Spleen (tissue), 7 donors: ENCODE results near the gene MCM7.

Experiments
- CTCF ChIP-seq, 11 experiments: fragments of 200-600 bp in 7 of 11; fragments of 450-650 bp in 4 of 11; sonication (generic) in 4 of 11; IDR thresholded peaks in 8 of 11; conservative IDR thresholded peaks in 3 of 11; 1 replicate in 7 of 11; 2 replicates in 4 of 11; pipeline versions ENCODE4 v1.4.0 to v1.8.0; 2016 to 2021; ENCODE audit warnings: antibody characterized with exemption in 11 of 11, inconsistent platforms in 4 of 11, mild to moderate bottlenecking in 1 of 11
- POLR2A ChIP-seq, 3 donors: fragments of 450-650 bp; IDR thresholded peaks; one replicate each; pipeline ENCODE4 v1.5.1; 2017; ENCODE audit warnings: antibody characterized with exemption in 3 of 3, mild to moderate bottlenecking in 1 of 3
- donor health status: DM: no; HTN: no; CAD: no; lungs with moderate emphysema.
- donor health status: DM: no; HTN: no; CAD: no.
- donor health status: DM: no; HTN: no; CAD: no.

DNA sequence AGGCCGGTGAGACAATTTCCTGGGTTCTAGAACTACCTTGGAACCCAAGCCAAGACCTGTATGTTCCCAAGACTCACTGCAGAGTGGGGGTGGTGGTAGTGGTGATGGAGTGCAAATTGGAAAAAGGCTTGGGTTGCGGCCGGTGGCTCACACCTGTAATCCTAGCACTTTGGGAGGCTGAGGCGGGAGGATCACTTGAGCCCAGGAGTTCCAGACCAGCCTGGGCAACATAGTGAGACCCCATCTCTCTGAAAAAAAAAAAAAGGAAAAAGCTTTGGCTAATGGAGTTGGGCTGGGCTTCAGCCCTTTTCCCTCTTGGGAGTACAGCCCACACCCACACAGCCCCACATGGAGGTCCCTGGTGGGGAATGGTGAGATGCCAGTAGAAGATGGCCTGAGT, 4.3 kb upstream of the MCM7 start:
- TF ChIP-seq POLR2A (IDR thresholded peaks at IDR 0.05): no peak
- no peak for TF ChIP-seq CTCF (IDR thresholded peaks at IDR 0.05 in 8 of 11, conservative IDR thresholded peaks at IDR 0.05 in 3 of 11)
